CD4-positive, alpha-beta memory T cell (primary cell): ENCODE results near the gene TMEM182. TPM values are rescaled to one million over a fixed set of nuclear protein-coding genes. Genes with fewer than 3 reads are reported as not detected.

Source experiments
- CTCF ChIA-PET: fragments of 350-600 bp; sonication (Branson Sonifier 250); formaldehyde crosslinking; loops from one replicate; lab custom pipeline; 2021; ENCODE audit warnings: inconsistent platforms; ENCODE audit not compliant: partially characterized antibody; lab: Charles Lee
- POLR2A ChIA-PET: fragments of 350-600 bp; sonication (Branson Sonifier 250); formaldehyde crosslinking; loops from one replicate; lab custom pipeline; 2021; ENCODE audit not compliant: partially characterized antibody; lab: Charles Lee
- DNase-seq, 5 donors: peaks; one replicate each; pipeline versions ENCODE4 v3.0.0 to v3.0.0-alpha.2; 2020 to 2022; ENCODE audit warnings: mixed read lengths in 1 of 5
- H3K27ac ChIP-seq: one replicate; pipeline ENCODE4 v1.7.0; 2013; ENCODE audit warnings: low read depth, low read length
- H3K27me3 ChIP-seq: 2 replicates; pipeline ENCODE4 v1.7.0; 2013; ENCODE audit warnings: mild to moderate bottlenecking, low read length, moderate library complexity; ENCODE audit not compliant: insufficient read depth
- H3K36me3 ChIP-seq: 2 replicates; pipeline ENCODE4 v1.7.0; 2013; ENCODE audit warnings: mild to moderate bottlenecking, low read length, moderate library complexity; ENCODE audit not compliant: insufficient read depth
- H3K4me1 ChIP-seq: 2 replicates; pipeline ENCODE4 v1.7.0; 2013; ENCODE audit warnings: mild to moderate bottlenecking, low read length, moderate library complexity; ENCODE audit not compliant: insufficient read depth
- H3K4me3 ChIP-seq, 2 donors: one replicate each; pipeline ENCODE4 v1.7.0; 2013; ENCODE audit warnings: low read length in 2 of 2, mild to moderate bottlenecking in 1 of 2
- H3K9me3 ChIP-seq, 2 donors: one replicate each; pipeline ENCODE4 v1.7.0; 2013; ENCODE audit warnings: low read length in 2 of 2, control low read depth in 1 of 2; ENCODE audit not compliant: control insufficient read depth in 1 of 2
- H3K27ac Mint-ChIP-seq, 7 donors: one replicate each; pipeline ENCODE4 v1.8.0; 2020 to 2021; ENCODE audit warnings: mixed read lengths in 7 of 7, mild to moderate bottlenecking in 6 of 7, inconsistent platforms in 3 of 7, moderate library complexity in 3 of 7
- H3K27me3 Mint-ChIP-seq, 2 donors: one replicate each; pipeline ENCODE4 v1.8.0; 2020 to 2021; ENCODE audit warnings: mixed read lengths in 2 of 2
- H3K36me3 Mint-ChIP-seq, 2 donors: one replicate each; pipeline ENCODE4 v1.8.0; 2020 to 2021; ENCODE audit warnings: mixed read lengths in 2 of 2, inconsistent platforms in 1 of 2, mild to moderate bottlenecking in 1 of 2
- H3K4me1 Mint-ChIP-seq, 4 donors: one replicate each; pipeline ENCODE4 v1.8.0; 2020 to 2021; ENCODE audit warnings: mixed read lengths in 4 of 4, mild to moderate bottlenecking in 1 of 4
- H3K4me3 Mint-ChIP-seq, 8 donors: one replicate each; pipeline ENCODE4 v1.8.0; 2020 to 2021; ENCODE audit warnings: mixed read lengths in 8 of 8, mild to moderate bottlenecking in 7 of 8, moderate library complexity in 6 of 8, inconsistent platforms in 3 of 8
- H3K9me3 Mint-ChIP-seq, 8 donors: one replicate each; pipeline ENCODE4 v1.8.0; 2020 to 2021; ENCODE audit warnings: mixed read lengths in 8 of 8, mild to moderate bottlenecking in 5 of 8, inconsistent platforms in 3 of 8, moderate library complexity in 1 of 8
- intact Hi-C: fragments of 100-400 bp; cut with micrococcal nuclease; formaldehyde crosslinking; loops from one replicate; pipeline ENCODE4 v1.15.1; 2023
- polyA plus RNA-seq, 2 donors: library from polyadenylated mRNA; unstranded; fragments of 300-500 nt; fragmentation: Illumina TruSeq; gene quantifications; one replicate each; pipeline ENCODE4 v1.2.3, GENCODE V29; 2021
- total RNA-seq, 2 experiments: library from RNA; stranded (reverse); gene quantifications; one replicate each; pipeline ENCODE4 v1.2.3, GENCODE V29; 2021

TMEM182 gene
- total and polyA plus RNA-seq, 4 experiments from 2014 or later, result 3.9 to 6.4 (median 5.1) TPM

DNA sequence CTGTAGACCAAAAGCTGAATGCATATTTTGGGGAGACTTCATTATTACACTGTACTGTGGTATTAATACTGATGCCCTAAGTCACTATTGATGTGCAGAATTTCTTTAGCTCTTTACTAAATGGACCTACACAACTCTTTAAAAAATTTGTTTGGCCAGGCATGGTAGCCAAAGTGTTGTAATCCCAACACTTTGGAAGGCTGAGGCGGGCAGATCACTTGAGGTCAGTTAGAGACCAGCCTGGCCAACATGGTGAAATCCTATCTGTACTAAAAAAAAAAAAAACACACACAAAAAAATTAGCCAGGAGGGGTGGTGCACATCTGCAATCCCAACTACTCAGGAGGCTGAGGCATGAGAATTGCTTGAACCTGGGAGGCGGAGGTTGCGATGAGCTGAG, 6.4 kb downstream of the TMEM182 start:
- Mint-ChIP-seq H3K4me1 (no peaks in the 10 kb centered on the region), H3K9me3 (no peaks in the 10 kb centered on the region), H3K27me3 (no peaks in the 10 kb centered on the region), H3K27ac (no peak overlapping the region), H3K4me3 (no peak overlapping the region), H3K36me3 (peaks cover 13 to 48% of the 10 kb centered on the region in 2 donors)
- no peak overlapping the region for H3K4me3 ChIP-seq
- H3K4me1 ChIP-seq, result no peaks in the 10 kb centered on the region
- DNase-seq, result no peak
- no peaks in the 10 kb centered on the region for H3K9me3 ChIP-seq
- no peak overlapping the region for H3K27ac ChIP-seq
- H3K36me3 ChIP-seq, result no peaks in the 10 kb centered on the region
- no peaks in the 10 kb centered on the region for H3K27me3 ChIP-seq
- ChIA-PET CTCF (interaction anchor here (11.3 kb wide), 1 partner anchor 15 kb away, joined by 83 read pairs; no protein-coding TSS in a partner anchor), POLR2A (no interaction called here)
- intact Hi-C loops, result no loop called here

GRCh38 chr2:102768892-102769291, 7.1 kb downstream of the TMEM182 start:
- Mint-ChIP-seq H3K4me3 (no peak overlapping the region), H3K27ac (no peak overlapping the region), H3K9me3 (no peaks in the 10 kb centered on the region), H3K4me1 (no peaks in the 10 kb centered on the region), H3K27me3 (no peaks in the 10 kb centered on the region), H3K36me3 (peaks cover 12 to 45% of the 10 kb centered on the region in 2 donors)
- Histone ChIP-seq H3K27me3 (no peaks in the 10 kb centered on the region), H3K4me1 (no peaks in the 10 kb centered on the region), H3K4me3 (no peak overlapping the region), H3K9me3 (no peaks in the 10 kb centered on the region), H3K36me3 (no peaks in the 10 kb centered on the region), H3K27ac (no peak overlapping the region)
- no peak for DNase-seq
- intact Hi-C loops, result no loop called here
- ChIA-PET CTCF (interaction anchor here (11.3 kb wide), 1 partner anchor 16 kb away, joined by 83 read pairs; no protein-coding TSS in a partner anchor), POLR2A (no interaction called here)

- no peaks in the 10 kb centered on the region for H3K9me3 ChIP-seq
- peak overlapping the region in 1 of 7 donors; percentile 1 for H3K27ac Mint-ChIP-seq
- no peaks in the 10 kb centered on the region for H3K27me3 ChIP-seq
- H3K27ac ChIP-seq, result no peak overlapping the region
- DNase-seq, result no peak
- no peaks in the 10 kb centered on the region for H3K36me3 ChIP-seq
- ChIA-PET POLR2A (no interaction called here), CTCF (interaction anchor here (11.3 kb wide), 1 partner anchor 17 kb away, joined by 83 read pairs; no protein-coding TSS in a partner anchor)
- H3K9me3 Mint-ChIP-seq, result no peaks in the 10 kb centered on the region
- no peaks in the 10 kb centered on the region for H3K4me1 Mint-ChIP-seq
- no peaks in the 10 kb centered on the region for H3K4me1 ChIP-seq
- no peaks in the 10 kb centered on the region for H3K27me3 Mint-ChIP-seq
- H3K4me3 ChIP-seq, result no peak overlapping the region
- no peak overlapping the region for H3K4me3 Mint-ChIP-seq
- intact Hi-C loops, result no loop called here
- H3K36me3 Mint-ChIP-seq, result peaks cover 5 to 41% of the 10 kb centered on the region in 2 donors
These were observed 8.7 kb downstream of the TMEM182 start for GRCh38 chr2:102770506-102770905.

GRCh38 chr2:102771114-102771513, 9.3 kb downstream of the TMEM182 start:
- peaks cover 5 to 37% of the 10 kb centered on the region in 2 donors for H3K36me3 Mint-ChIP-seq
- CTCF ChIA-PET, result interaction anchor here (11.3 kb wide), 1 partner anchor 18 kb away, joined by 83 read pairs; no protein-coding TSS in a partner anchor

GRCh38 chr2:102772659-102773058, 10.8 kb downstream of the TMEM182 start:
- no peaks in the 10 kb centered on the region for H3K9me3 Mint-ChIP-seq
- intact Hi-C loops, result no loop called here

More at GRCh38 chr2:102771114-102771513, 9.3 kb downstream of the TMEM182 start:
- Histone ChIP-seq H3K4me3 (no peak overlapping the region), H3K36me3 (no peaks in the 10 kb centered on the region), H3K4me1 (no peaks in the 10 kb centered on the region), H3K27me3 (no peaks in the 10 kb centered on the region), H3K9me3 (no peaks in the 10 kb centered on the region), H3K27ac (no peak overlapping the region)
- no peaks in the 10 kb centered on the region for H3K4me1 Mint-ChIP-seq
- H3K4me3 Mint-ChIP-seq, result no peak overlapping the region
- intact Hi-C loops, result no loop called here
- no peaks in the 10 kb centered on the region for H3K27me3 Mint-ChIP-seq
- no peak for DNase-seq
- POLR2A ChIA-PET, result no interaction called here
- H3K9me3 Mint-ChIP-seq, result no peaks in the 10 kb centered on the region
- no peak overlapping the region for H3K27ac Mint-ChIP-seq

GRCh38 chr2:102773149-102773705, 11.4 kb downstream of the TMEM182 start:
- Mint-ChIP-seq H3K9me3 (no peaks in the 10 kb centered on the region), H3K4me1 (no peaks in the 10 kb centered on the region), H3K36me3 (peaks cover 5 to 31% of the 10 kb centered on the region in 2 donors), H3K27ac (peak overlapping the region in 1 of 7 donors; percentile 9), H3K4me3 (no peak overlapping the region), H3K27me3 (no peaks in the 10 kb centered on the region)
- intact Hi-C loops, result no loop called here
- Histone ChIP-seq H3K4me3 (no peak overlapping the region), H3K4me1 (no peaks in the 10 kb centered on the region), H3K36me3 (no peaks in the 10 kb centered on the region), H3K27me3 (no peaks in the 10 kb centered on the region), H3K9me3 (no peaks in the 10 kb centered on the region), H3K27ac (no peak overlapping the region)
- no peak for DNase-seq
- CTCF ChIA-PET, result interaction anchor here (1.2 kb wide), 1 partner anchor 20 kb away, joined by 6 read pairs; no protein-coding TSS in a partner anchor
- POLR2A ChIA-PET, result interaction anchor here (0.7 kb wide), 1 partner anchor 311 kb away, joined by 4 read pairs; no protein-coding TSS in a partner anchor

More at GRCh38 chr2:102772659-102773058, 10.8 kb downstream of the TMEM182 start:
- no peaks in the 10 kb centered on the region for H3K4me1 Mint-ChIP-seq
- no peaks in the 10 kb centered on the region for H3K27me3 ChIP-seq
- H3K27ac Mint-ChIP-seq, result no peak overlapping the region
- no peaks in the 10 kb centered on the region for H3K36me3 ChIP-seq
- POLR2A ChIA-PET, result interaction anchor here (0.7 kb wide), 1 partner anchor 310 kb away, joined by 4 read pairs; no protein-coding TSS in a partner anchor
- H3K4me3 Mint-ChIP-seq, result no peak overlapping the region
- no peaks in the 10 kb centered on the region for H3K27me3 Mint-ChIP-seq
- no peak overlapping the region for H3K27ac ChIP-seq
- H3K4me3 ChIP-seq, result no peak overlapping the region
- H3K4me1 ChIP-seq, result no peaks in the 10 kb centered on the region
- H3K36me3 Mint-ChIP-seq, result peaks cover 5 to 36% of the 10 kb centered on the region in 2 donors
- no peak for DNase-seq
- H3K9me3 ChIP-seq, result no peaks in the 10 kb centered on the region
- CTCF ChIA-PET, result interaction anchor here (0.9 to 1.2 kb wide), 2 partner anchors 10 to 19 kb away, joined by 3 to 6 read pairs; no protein-coding TSS in a partner anchor

- intact Hi-C loops, result no loop called here
- Histone ChIP-seq H3K4me1 (no peaks in the 10 kb centered on the region), H3K27me3 (no peaks in the 10 kb centered on the region), H3K4me3 (no peak overlapping the region), H3K36me3 (no peaks in the 10 kb centered on the region), H3K9me3 (no peaks in the 10 kb centered on the region), H3K27ac (no peak overlapping the region)
- H3K36me3 Mint-ChIP-seq, result peaks cover 0 to 9% of the 10 kb centered on the region in 2 donors
- no peak for DNase-seq
- H3K27ac Mint-ChIP-seq, result no peak overlapping the region
- H3K9me3 Mint-ChIP-seq, result no peaks in the 10 kb centered on the region
- H3K4me3 Mint-ChIP-seq, result no peak overlapping the region
- ChIA-PET POLR2A (no interaction called here), CTCF (no interaction called here)
- no peaks in the 10 kb centered on the region for H3K27me3 Mint-ChIP-seq
- H3K4me1 Mint-ChIP-seq, result no peaks in the 10 kb centered on the region
These were observed 16.4 kb downstream of the TMEM182 start for GRCh38 chr2:102778260-102778659.
